Neural cell (in vitro differentiated cells): ENCODE results near the gene CCDC12. TPM values are rescaled to one million over a fixed set of nuclear protein-coding genes. Genes with fewer than 3 reads are reported as not detected.

Source experiments
- H2AFZ ChIP-seq: fragments of 200-600, 300-800 bp; sonication (generic), shearing (Covaris generic); 2 replicates; pipeline ENCODE4 v1.6.0; 2014; ENCODE audit warnings: low read depth, mild to moderate bottlenecking, antibody characterized with exemption, low read length, moderate library complexity
- H3F3A ChIP-seq: fragments of 200-600 bp; shearing (Covaris generic); 2 replicates; pipeline ENCODE4 v1.6.1; 2016; ENCODE audit warnings: mild to moderate bottlenecking, moderate library complexity, mixed read lengths, antibody characterized with exemption, low read length; ENCODE audit not compliant: insufficient read depth, poor library complexity, severe bottlenecking
- H3K27ac ChIP-seq: fragments of 200-600, 300-800 bp; sonication (generic), shearing (Covaris generic); 2 replicates; pipeline ENCODE4 v1.5.1; 2014; ENCODE audit warnings: mild to moderate bottlenecking, low read length, moderate library complexity
- H3K27me3 ChIP-seq: fragments of 300-800, 200-600 bp; sonication (generic), shearing (Covaris generic); 2 replicates; pipeline ENCODE4 v1.6.0; 2014; ENCODE audit warnings: mild to moderate bottlenecking, low read depth, low read length, moderate library complexity; ENCODE audit not compliant: insufficient read depth
- H3K36me3 ChIP-seq: fragments of 300-800, 200-600 bp; sonication (generic), shearing (Covaris generic); 2 replicates; pipeline ENCODE4 v1.5.1; 2014; ENCODE audit warnings: mild to moderate bottlenecking, antibody characterized with exemption, low read length, moderate library complexity; ENCODE audit not compliant: insufficient read depth
- H3K4me2 ChIP-seq: fragments of 300-800, 200-600 bp; sonication (generic), shearing (Covaris generic); 2 replicates; pipeline ENCODE4 v1.6.0; 2014; ENCODE audit warnings: mild to moderate bottlenecking, low read length
- H3K4me3 ChIP-seq: fragments of 300-800, 200-600 bp; sonication (generic), shearing (Covaris generic); 2 replicates; pipeline ENCODE4 v1.5.1; 2014; ENCODE audit warnings: mild to moderate bottlenecking, low read length, moderate library complexity
- H3K79me2 ChIP-seq: fragments of 200-600 bp; shearing (Covaris generic); replicated peaks from 2 replicates; pipeline ENCODE4 v1.6.0; 2014; ENCODE audit warnings: mild to moderate bottlenecking, low read length, moderate library complexity; ENCODE audit not compliant: insufficient read depth
- H3K9ac ChIP-seq: fragments of 300-800, 200-600 bp; sonication (generic), shearing (Covaris generic); 2 replicates; pipeline ENCODE4 v1.6.1; 2016; ENCODE audit warnings: mild to moderate bottlenecking, low read length, mixed read lengths
- H3K9me2 ChIP-seq: fragments of 200-600 bp; shearing (Covaris generic); 2 replicates; pipeline ENCODE4 v1.6.1; 2016; ENCODE audit warnings: mild to moderate bottlenecking, low read length, mixed read lengths; ENCODE audit not compliant: insufficient read depth
- H3K9me3 ChIP-seq: fragments of 200-600, 300-800 bp; sonication (generic), shearing (Covaris generic); 2 replicates; pipeline ENCODE4 v1.6.1; 2016; ENCODE audit warnings: mild to moderate bottlenecking, mixed run types, low read length, moderate library complexity, mixed read lengths
- H4K20me1 ChIP-seq: fragments of 200-600 bp; shearing (Covaris generic); 2 replicates; pipeline ENCODE4 v1.6.1; 2016; ENCODE audit warnings: mild to moderate bottlenecking, mixed run types; ENCODE audit not compliant: insufficient read depth
- EP300 ChIP-seq: fragments of 450-650 bp; conservative IDR thresholded peaks from 2 replicates; pipeline ENCODE4 v1.6.1; 2014; ENCODE audit warnings: antibody characterized with exemption, mild to moderate bottlenecking, moderate library complexity; ENCODE audit not compliant: poor library complexity, severe bottlenecking
- EZH2 ChIP-seq: fragments of 200-600, 300-800 bp; shearing (Covaris generic), sonication (generic); IDR thresholded peaks from 2 replicates; pipeline ENCODE4 v1.6.1; 2014; ENCODE audit warnings: antibody characterized with exemption, low read length, borderline replicate concordance, mild to moderate bottlenecking; ENCODE audit not compliant: insufficient read depth, poor library complexity, severe bottlenecking
- MXI1 ChIP-seq: fragments of 450-650 bp; conservative IDR thresholded peaks from 2 replicates; pipeline ENCODE4 v1.6.1; 2014; ENCODE audit warnings: antibody characterized with exemption, mild to moderate bottlenecking; ENCODE audit not compliant: poor library complexity, severe bottlenecking
- POLR2AphosphoS5 ChIP-seq: IDR thresholded peaks from 2 replicates; pipeline ENCODE4 v1.6.1; 2012
- RAD21 ChIP-seq: fragments of 450-650 bp; conservative IDR thresholded peaks from 2 replicates; pipeline ENCODE4 v1.6.1; 2014; ENCODE audit warnings: antibody characterized with exemption, mild to moderate bottlenecking, moderate library complexity
- SMC3 ChIP-seq: fragments of 450-650 bp; conservative IDR thresholded peaks from 2 replicates; pipeline ENCODE4 v1.6.1; 2014; ENCODE audit warnings: antibody characterized with exemption, mild to moderate bottlenecking, moderate library complexity; ENCODE audit not compliant: poor library complexity
- TAF1 ChIP-seq: IDR thresholded peaks from 2 replicates; pipeline ENCODE4 v1.6.1; 2012; ENCODE audit warnings: low read depth
- polyA plus RNA-seq: library from polyadenylated mRNA; depleted of rRNA; stranded (reverse); fragments of >200 nt; gene quantifications from 2 replicates; pipeline ENCODE4 v1.2.3, GENCODE V29; 2014
- TF ChIP-seq, protein P1 (sequence below): fragments of 450-650 bp; IDR thresholded peaks from 2 replicates; pipeline ENCODE4 v1.5.1; 2014; ENCODE audit warnings: antibody characterized with exemption, mild to moderate bottlenecking, moderate library complexity; ENCODE audit not compliant: poor library complexity, severe bottlenecking
- TF ChIP-seq, protein P2 (sequence below): IDR thresholded peaks from 2 replicates; pipeline ENCODE4 v1.6.1; 2012; ENCODE audit warnings: borderline replicate concordance

Gene CCDC12
- polyA plus RNA-seq, 1 donor from 2014 or later: 46.4 TPM

DNA sequence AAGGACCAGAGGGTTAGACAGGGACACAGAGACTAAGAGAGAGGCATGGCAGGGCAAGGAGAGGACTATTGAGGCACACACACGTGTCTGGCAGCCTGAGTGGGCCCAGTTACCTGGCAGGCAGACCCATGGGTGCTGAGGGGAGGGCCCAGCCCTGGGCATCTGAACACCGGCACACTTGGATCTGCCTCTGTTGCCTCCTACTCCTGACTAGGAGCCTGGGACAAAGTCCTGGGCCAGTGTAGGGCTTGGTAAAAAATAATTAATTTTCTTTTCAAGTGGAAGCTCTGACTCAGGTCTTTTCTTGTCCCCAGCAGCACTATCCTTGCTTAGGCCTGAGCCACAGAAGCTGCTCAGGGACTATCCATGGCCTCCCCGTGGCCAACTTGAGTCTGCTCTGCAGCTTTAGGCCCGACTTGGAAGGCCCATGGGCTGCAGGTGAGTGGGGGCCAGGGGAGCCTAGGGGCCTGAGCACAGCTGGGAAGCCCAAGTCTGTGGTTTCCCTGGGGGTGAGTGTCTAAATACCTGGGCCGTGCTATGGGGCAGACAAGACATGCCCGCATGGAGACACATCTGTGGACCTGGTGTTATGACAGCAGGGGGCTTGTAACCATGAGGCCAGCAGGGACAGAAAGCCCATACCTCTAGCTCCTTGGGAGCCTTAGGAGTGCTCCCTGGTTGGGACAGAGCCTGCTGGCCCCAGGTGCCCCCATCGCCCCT, 99.0 kb downstream of the CCDC12 start, which contains the start of gene PTH1R:
TSS of gene PTH1R (plus strand) at position 316 of the 720 bp plus-strand sequence. CDS start 5,839 bp downstream, outside the sequence.
- H3K27ac ChIP-seq: no peak within 1 kb of the TSS
- no peaks in the 10 kb centered on the region for H4K20me1 ChIP-seq
- H3F3A ChIP-seq: no peaks in the 10 kb centered on the region
- H3K9ac ChIP-seq: no peak within 1 kb of the TSS
- no peak within 1 kb of the TSS for H2AFZ ChIP-seq
- H3K4me2 ChIP-seq: no peak within 1 kb of the TSS
- peaks cover 20% of the 10 kb centered on the region for H3K27me3 ChIP-seq
- TF ChIP-seq, protein P1, sequence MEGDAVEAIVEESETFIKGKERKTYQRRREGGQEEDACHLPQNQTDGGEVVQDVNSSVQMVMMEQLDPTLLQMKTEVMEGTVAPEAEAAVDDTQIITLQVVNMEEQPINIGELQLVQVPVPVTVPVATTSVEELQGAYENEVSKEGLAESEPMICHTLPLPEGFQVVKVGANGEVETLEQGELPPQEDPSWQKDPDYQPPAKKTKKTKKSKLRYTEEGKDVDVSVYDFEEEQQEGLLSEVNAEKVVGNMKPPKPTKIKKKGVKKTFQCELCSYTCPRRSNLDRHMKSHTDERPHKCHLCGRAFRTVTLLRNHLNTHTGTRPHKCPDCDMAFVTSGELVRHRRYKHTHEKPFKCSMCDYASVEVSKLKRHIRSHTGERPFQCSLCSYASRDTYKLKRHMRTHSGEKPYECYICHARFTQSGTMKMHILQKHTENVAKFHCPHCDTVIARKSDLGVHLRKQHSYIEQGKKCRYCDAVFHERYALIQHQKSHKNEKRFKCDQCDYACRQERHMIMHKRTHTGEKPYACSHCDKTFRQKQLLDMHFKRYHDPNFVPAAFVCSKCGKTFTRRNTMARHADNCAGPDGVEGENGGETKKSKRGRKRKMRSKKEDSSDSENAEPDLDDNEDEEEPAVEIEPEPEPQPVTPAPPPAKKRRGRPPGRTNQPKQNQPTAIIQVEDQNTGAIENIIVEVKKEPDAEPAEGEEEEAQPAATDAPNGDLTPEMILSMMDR: no peak
- no peaks in the 10 kb centered on the region for H3K9me3 ChIP-seq
- H3K79me2 ChIP-seq: no peaks in the 10 kb centered on the region
- H3K9me2 ChIP-seq: no peaks in the 10 kb centered on the region
- H3K4me3 ChIP-seq: no peak within 1 kb of the TSS
- H3K36me3 ChIP-seq: no peaks in the 10 kb centered on the region

DNA sequence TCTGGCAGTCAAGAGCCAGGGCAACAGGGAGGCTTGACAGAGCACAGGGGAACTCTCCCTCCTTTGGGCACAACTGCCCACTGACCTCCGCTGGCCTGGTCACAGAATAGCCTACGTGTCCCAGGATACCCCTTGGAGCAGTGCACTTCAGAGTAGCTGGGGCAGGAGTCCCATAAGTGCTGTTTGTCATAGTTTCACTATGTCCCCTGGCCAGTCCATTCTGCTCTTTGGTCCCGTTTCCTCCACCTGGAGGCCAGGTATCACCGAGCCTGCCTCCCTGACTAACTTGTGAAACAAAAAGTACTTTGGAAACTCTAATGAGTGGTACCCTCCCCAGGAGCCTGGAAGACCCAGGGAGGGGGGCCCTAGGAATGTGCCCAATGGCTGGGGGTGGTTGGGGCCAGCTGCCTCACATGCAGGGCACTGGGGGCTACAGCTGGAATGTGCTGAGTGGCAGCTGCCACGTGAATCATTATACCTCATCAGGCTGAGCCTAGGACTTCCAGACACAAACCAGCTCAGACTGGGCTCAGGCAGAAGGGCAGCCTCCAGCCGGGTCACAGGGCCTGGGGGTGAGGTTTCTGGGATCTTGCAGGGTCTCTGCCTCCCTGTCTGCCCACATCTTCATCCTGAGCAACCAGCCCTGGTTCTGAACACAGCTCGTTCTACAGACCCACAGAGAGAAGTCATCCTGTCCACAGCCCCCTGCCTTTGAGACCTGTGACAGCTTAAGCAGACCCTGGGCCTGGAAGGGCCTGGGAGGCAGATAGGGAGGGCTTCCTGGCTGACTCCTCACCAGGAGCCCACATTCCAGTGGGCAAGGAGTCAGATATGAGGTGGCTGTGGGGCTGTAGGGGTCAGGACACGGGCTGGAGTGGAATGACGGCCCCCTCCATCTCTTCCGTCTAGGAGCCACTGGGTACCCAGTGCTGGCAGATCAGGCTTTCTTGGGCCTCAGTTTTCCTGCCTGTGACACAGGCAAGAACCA, 99.9 kb downstream of the CCDC12 start:
- no peaks in the 10 kb centered on the region for H4K20me1 ChIP-seq
- no peaks in the 10 kb centered on the region for H3K9me3 ChIP-seq

More for the DNA sequence above, 99.9 kb downstream of the CCDC12 start:
- no peak overlapping the region for H3K27ac ChIP-seq
- H3K9ac ChIP-seq: no peak overlapping the region
- TF ChIP-seq TAF1 (no peak), SMC3 (no peak), EZH2 (no peak), RAD21 (no peak), POLR2AphosphoS5 (no peak), MXI1 (no peak), EP300 (no peak)
- TF ChIP-seq, protein P1: no peak
- TF ChIP-seq, protein P2, sequence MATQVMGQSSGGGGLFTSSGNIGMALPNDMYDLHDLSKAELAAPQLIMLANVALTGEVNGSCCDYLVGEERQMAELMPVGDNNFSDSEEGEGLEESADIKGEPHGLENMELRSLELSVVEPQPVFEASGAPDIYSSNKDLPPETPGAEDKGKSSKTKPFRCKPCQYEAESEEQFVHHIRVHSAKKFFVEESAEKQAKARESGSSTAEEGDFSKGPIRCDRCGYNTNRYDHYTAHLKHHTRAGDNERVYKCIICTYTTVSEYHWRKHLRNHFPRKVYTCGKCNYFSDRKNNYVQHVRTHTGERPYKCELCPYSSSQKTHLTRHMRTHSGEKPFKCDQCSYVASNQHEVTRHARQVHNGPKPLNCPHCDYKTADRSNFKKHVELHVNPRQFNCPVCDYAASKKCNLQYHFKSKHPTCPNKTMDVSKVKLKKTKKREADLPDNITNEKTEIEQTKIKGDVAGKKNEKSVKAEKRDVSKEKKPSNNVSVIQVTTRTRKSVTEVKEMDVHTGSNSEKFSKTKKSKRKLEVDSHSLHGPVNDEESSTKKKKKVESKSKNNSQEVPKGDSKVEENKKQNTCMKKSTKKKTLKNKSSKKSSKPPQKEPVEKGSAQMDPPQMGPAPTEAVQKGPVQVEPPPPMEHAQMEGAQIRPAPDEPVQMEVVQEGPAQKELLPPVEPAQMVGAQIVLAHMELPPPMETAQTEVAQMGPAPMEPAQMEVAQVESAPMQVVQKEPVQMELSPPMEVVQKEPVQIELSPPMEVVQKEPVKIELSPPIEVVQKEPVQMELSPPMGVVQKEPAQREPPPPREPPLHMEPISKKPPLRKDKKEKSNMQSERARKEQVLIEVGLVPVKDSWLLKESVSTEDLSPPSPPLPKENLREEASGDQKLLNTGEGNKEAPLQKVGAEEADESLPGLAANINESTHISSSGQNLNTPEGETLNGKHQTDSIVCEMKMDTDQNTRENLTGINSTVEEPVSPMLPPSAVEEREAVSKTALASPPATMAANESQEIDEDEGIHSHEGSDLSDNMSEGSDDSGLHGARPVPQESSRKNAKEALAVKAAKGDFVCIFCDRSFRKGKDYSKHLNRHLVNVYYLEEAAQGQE: no peak
- no peaks in the 10 kb centered on the region for H3K79me2 ChIP-seq
- no peak overlapping the region for H3K4me3 ChIP-seq
- no peaks in the 10 kb centered on the region for H3K9me2 ChIP-seq
- H3K4me2 ChIP-seq: no peak overlapping the region
- H3K27me3 ChIP-seq: peaks cover 11% of the 10 kb centered on the region
- no peak overlapping the region for H2AFZ ChIP-seq
- no peaks in the 10 kb centered on the region for H3F3A ChIP-seq
- H3K36me3 ChIP-seq: no peaks in the 10 kb centered on the region
